Left lung (tissue), 10 donors: ENCODE results near the gene RGS2. TPM values are rescaled to one million over a fixed set of nuclear protein-coding genes. Genes with fewer than 3 reads are reported as not detected.

Source experiments
- ATAC-seq: fragments of 200-7000 bp; cut with Tn5 transposase; one replicate; pipeline ENCODE4 v1.9.1; 2020; ENCODE audit warnings: moderate library complexity
- DNase-seq, 4 donors: peaks; one replicate each; pipeline ENCODE4 v3.0.0-alpha.2; 2013 to 2020
- H3K27ac ChIP-seq, 2 donors: fragments of 200-600 bp; sonication (generic) in 1 of 2; one replicate each; pipeline versions ENCODE4 v1.5.0 to v1.8.0; 2020 to 2021
- H3K27me3 ChIP-seq, 2 donors: fragments of 200-600 bp; sonication (generic) in 1 of 2; one replicate each; pipeline versions ENCODE4 v1.5.0 to v1.8.0; 2020 to 2021
- H3K36me3 ChIP-seq, 2 donors: fragments of 200-600 bp; sonication (generic) in 1 of 2; one replicate each; pipeline versions ENCODE4 v1.5.0 to v1.8.0; 2020 to 2021
- H3K4me1 ChIP-seq, 2 donors: fragments of 200-600 bp; one replicate each; pipeline ENCODE4 v1.8.0; 2021
- H3K4me3 ChIP-seq, 2 donors: fragments of 200-600 bp; sonication (generic) in 1 of 2; one replicate each; pipeline versions ENCODE4 v1.5.0 to v1.8.0; 2020 to 2021; ENCODE audit warnings: mild to moderate bottlenecking in 1 of 2
- H3K9me3 ChIP-seq, 2 donors: fragments of 200-600 bp; sonication (generic) in 1 of 2; one replicate each; pipeline versions ENCODE4 v1.5.0 to v1.8.0; 2020 to 2021
- CTCF ChIP-seq, 2 donors: fragments of 200-600 bp; sonication (generic) in 1 of 2; IDR thresholded peaks; one replicate each; pipeline versions ENCODE4 v1.5.0 to v1.8.0; 2021; ENCODE audit warnings: antibody characterized with exemption in 2 of 2
- intact Hi-C, 2 donors: fragments of 100-400 bp; cut with DNase I; formaldehyde crosslinking; loops; one replicate each; pipeline versions ENCODE4 v1.11.2 to v1.14.2; 2022
- polyA plus RNA-seq, 6 donors: library from polyadenylated mRNA; unstranded; fragments of 120-200 nt; gene quantifications; one replicate each; pipeline ENCODE4 v1.2.1, GENCODE V29; 2013; ENCODE audit not compliant: insufficient read length in 6 of 6
- total RNA-seq, 2 donors: library from RNA; stranded (reverse); fragmentation: NEBNext Ultra II Directional; extraction: Animal tissue kit (Norgen Biotek cat#: 25700); gene quantifications; one replicate each; pipeline ENCODE4 v1.2.1, GENCODE V29; 2021
- donor health status: DM: no; HTN: yes; CAD: no.
- donor health status: DM: no; HTN: no; CAD: no.

Gene RGS2
- total and polyA plus RNA-seq, 8 donors, result 35.3 to 182 (median 126) TPM

- Histone ChIP-seq H3K9me3 (no peaks in the 10 kb centered on the region), H3K4me1 (peaks cover 4 to 56% of the 10 kb centered on the region in 2 donors), H3K27me3 (no peaks in the 10 kb centered on the region), H3K27ac (peak overlapping the region; percentile 93 to 96), H3K4me3 (peak overlapping the region; percentile 61 to 62), H3K36me3 (peaks cover 0 to 18% of the 10 kb centered on the region in 2 donors)
- TF ChIP-seq CTCF (IDR thresholded peaks at IDR 0.05), result no peak
- ATAC-seq (peak; percentile 25), DNase-seq (peak in 2 of 4 donors; percentile 36 to 63)
- intact Hi-C loops, result loop anchor here in 1 of 2 donors (10.0 kb wide), 2 partner anchors 217 to 333 kb away; no protein-coding TSS in a partner anchor
Measured at GRCh38 chr1:192807211-192808162, 1.4 kb upstream of the RGS2 start.

- H3K27me3 ChIP-seq, result no peaks in the 10 kb centered on the region
- intact Hi-C loops, result loop anchor here in 1 of 2 donors (10.0 kb wide), 2 partner anchors 217 to 333 kb away; no protein-coding TSS in a partner anchor
- H3K27ac ChIP-seq, result peak overlapping the region; percentile 93 to 96
- peaks cover 0 to 18% of the 10 kb centered on the region in 2 donors for H3K36me3 ChIP-seq
- ATAC-seq (no peak), DNase-seq (peak in 1 of 4 donors; percentile 33)
- H3K4me1 ChIP-seq, result peaks cover 4 to 56% of the 10 kb centered on the region in 2 donors
- peak overlapping the region; percentile 61 to 62 for H3K4me3 ChIP-seq
- no peak for TF ChIP-seq CTCF (IDR thresholded peaks at IDR 0.05)
- no peaks in the 10 kb centered on the region for H3K9me3 ChIP-seq
Measured at GRCh38 chr1:192808163-192808517, 699 bp upstream of the RGS2 start.

- intact Hi-C loops, result loop anchor here in 1 of 2 donors (10.0 kb wide), 2 partner anchors 215 to 335 kb away; no protein-coding TSS in a partner anchor
Measured at GRCh38 chr1:192809307-192810252, 741 bp downstream of the RGS2 start.

GRCh38 chr1:192810253-192810880 is 1.5 kb downstream of the RGS2 start:
- Histone ChIP-seq H3K36me3 (peaks cover 0 to 18% of the 10 kb centered on the region in 2 donors), H3K4me1 (peaks cover 4 to 55% of the 10 kb centered on the region in 2 donors), H3K27ac (peak overlapping the region; percentile 93 to 96), H3K4me3 (peak overlapping the region; percentile 61 to 62), H3K9me3 (no peaks in the 10 kb centered on the region), H3K27me3 (no peaks in the 10 kb centered on the region)
- TF ChIP-seq CTCF (IDR thresholded peaks at IDR 0.05), result no peak
- DNase-seq (peak in 3 of 4 donors; percentile 59 to 85 (median 77)), ATAC-seq (no peak)
- intact Hi-C loops, result no loop called here

More at GRCh38 chr1:192809307-192810252, 741 bp downstream of the RGS2 start:
- DNase-seq (peak in 3 of 4 donors; percentile 43 to 71 (median 53)), ATAC-seq (peak; percentile 5)
- Histone ChIP-seq H3K27me3 (no peaks in the 10 kb centered on the region), H3K27ac (peak overlapping the region; percentile 93 to 96), H3K4me1 (peaks cover 4 to 56% of the 10 kb centered on the region in 2 donors), H3K9me3 (no peaks in the 10 kb centered on the region), H3K4me3 (peak overlapping the region; percentile 61 to 62), H3K36me3 (peaks cover 0 to 18% of the 10 kb centered on the region in 2 donors)
- TF ChIP-seq CTCF (IDR thresholded peaks at IDR 0.05), result no peak
